Dermis blood vessel endothelial cell (primary cell): Measurements from ENCODE around the gene BRD4. TPM values are rescaled to one million over a fixed set of nuclear protein-coding genes. Genes with fewer than 3 reads are reported as not detected.

Experiments
- DNase-seq: peaks from one replicate; pipeline ENCODE4 v3.0.0; 2010
- total RNA-seq: library from RNA; depleted of rRNA; stranded (reverse); fragments of >200 nt; gene quantifications from 2 replicates; pipeline ENCODE4 v1.2.3, GENCODE V29; 2014

The BRD4 gene
- total RNA-seq, 1 donor from 2014 or later, result 10.9 TPM

- DNase-seq, result peak; percentile 37
Measured at GRCh38 chr19:15288146-15288963, 44.0 kb downstream of the BRD4 start.

- DNase-seq, result no peak
Measured at GRCh38 chr19:15287496-15287895, 44.8 kb downstream of the BRD4 start.

- peak; percentile 51 for DNase-seq
Measured at GRCh38 chr19:15286688-15287365, 45.5 kb downstream of the BRD4 start.

- DNase-seq, result no peak
Measured at GRCh38 chr19:15285896-15286591, 46.3 kb downstream of the BRD4 start.

- DNase-seq, result no peak
Measured at GRCh38 chr19:15284896-15285295, 47.4 kb downstream of the BRD4 start.

GRCh38 chr19:15284091-15284490, 48.2 kb downstream of the BRD4 start:
- DNase-seq, result no peak

GRCh38 chr19:15283141-15283883, 49.0 kb downstream of the BRD4 start:
- peak; percentile 40 for DNase-seq

- no peak for DNase-seq
Measured at GRCh38 chr19:15282311-15282705, 50.0 kb downstream of the BRD4 start.

- peak; percentile 73 for DNase-seq
Measured at GRCh38 chr19:15280915-15281683, 51.2 kb downstream of the BRD4 start.

GRCh38 chr19:15280048-15280725, 52.2 kb downstream of the BRD4 start:
- no peak for DNase-seq

GRCh38 chr19:15279326-15279904, 52.9 kb downstream of the BRD4 start:
- DNase-seq, result no peak

- DNase-seq, result no peak
Measured at GRCh38 chr19:15276620-15277215, 55.6 kb downstream of the BRD4 start.

- no peak for DNase-seq
Measured at GRCh38 chr19:15274477-15274876, 57.9 kb downstream of the BRD4 start.

GRCh38 chr19:15269806-15270205, 62.5 kb downstream of the BRD4 start:
- DNase-seq, result no peak

- DNase-seq, result no peak
Measured at GRCh38 chr19:15268928-15269253, 63.4 kb downstream of the BRD4 start.

- no peak for DNase-seq
Measured at GRCh38 chr19:15268192-15268927, 64.0 kb downstream of the BRD4 start.

- no peak for DNase-seq
Measured at GRCh38 chr19:15266683-15267082, 65.7 kb downstream of the BRD4 start.

GRCh38 chr19:15265850-15266248, 66.5 kb downstream of the BRD4 start:
- peak; percentile 96 for DNase-seq

- no peak for DNase-seq
Measured at GRCh38 chr19:15265214-15265849, 67.0 kb downstream of the BRD4 start.

GRCh38 chr19:15264933-15265206, 67.5 kb downstream of the BRD4 start:
- DNase-seq, result no peak
